Stimulated activated CD8-positive, alpha-beta memory T cell treated with anti-CD3 and anti-CD28 coated beads, Interleukin-4, amount 100 ng/mL, for 24 hours (primary cell): ENCODE data around the gene FTH1.
"Not testable (repeated sequence)": the region's sequence is repeated elsewhere in the genome, so short reads cannot be mapped to it uniquely, and the experiment has no call there.

Experiments
- DNase-seq: peaks from one replicate; pipeline ENCODE4 v3.0.0-alpha.2; 2020; ENCODE audit warnings: low read depth

The FTH1 gene

DNA sequence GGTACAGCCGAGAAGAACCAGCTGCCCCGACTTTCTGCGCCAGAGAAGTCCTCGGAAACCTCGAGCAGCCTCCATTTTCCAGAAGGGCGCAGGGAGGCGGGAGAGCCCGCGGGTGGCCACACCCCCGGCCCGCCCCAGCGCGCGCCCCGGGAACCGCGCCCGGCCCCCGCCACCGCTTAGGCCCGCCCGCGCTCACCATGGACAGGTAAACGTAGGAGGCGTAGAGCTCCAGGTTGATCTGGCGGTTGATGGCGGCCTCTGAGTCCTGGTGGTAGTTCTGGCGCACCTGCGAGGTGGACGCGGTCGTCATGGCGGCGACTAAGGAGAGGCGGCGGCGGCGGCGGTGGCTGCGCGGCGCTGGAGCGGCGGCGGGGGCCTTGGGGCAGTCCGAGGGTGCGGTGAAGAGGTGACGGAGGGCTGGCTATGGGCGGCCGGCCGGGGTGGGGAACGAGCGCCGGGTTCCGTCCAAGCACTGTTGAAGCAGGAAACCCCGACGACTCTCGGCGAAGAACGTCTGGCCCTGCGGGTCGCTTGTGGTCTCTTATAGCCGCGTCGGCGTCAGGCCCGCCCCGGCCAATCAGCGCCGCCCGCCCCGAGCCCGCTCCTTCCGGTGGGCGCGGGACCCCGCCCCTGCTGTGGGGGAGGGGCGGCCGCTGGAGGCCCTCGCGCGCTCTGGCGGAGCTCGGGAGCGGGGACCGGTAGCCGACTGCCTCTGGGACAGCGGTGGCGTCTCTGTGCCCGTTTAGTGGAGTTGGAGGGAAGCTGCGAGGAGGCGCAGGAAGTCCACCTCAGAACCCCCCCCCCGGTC is at the start of gene FTH1:
TSS of gene FTH1 (minus strand) at position 519 of the 808 bp plus-strand sequence. CDS start at position 310, 209 bp downstream.
- peak; percentile 79 for DNase-seq

- DNase-seq = no peak
Observed at GRCh38 chr11:62015615-62016014, 48.2 kb upstream of the FTH1 start.

DNA sequence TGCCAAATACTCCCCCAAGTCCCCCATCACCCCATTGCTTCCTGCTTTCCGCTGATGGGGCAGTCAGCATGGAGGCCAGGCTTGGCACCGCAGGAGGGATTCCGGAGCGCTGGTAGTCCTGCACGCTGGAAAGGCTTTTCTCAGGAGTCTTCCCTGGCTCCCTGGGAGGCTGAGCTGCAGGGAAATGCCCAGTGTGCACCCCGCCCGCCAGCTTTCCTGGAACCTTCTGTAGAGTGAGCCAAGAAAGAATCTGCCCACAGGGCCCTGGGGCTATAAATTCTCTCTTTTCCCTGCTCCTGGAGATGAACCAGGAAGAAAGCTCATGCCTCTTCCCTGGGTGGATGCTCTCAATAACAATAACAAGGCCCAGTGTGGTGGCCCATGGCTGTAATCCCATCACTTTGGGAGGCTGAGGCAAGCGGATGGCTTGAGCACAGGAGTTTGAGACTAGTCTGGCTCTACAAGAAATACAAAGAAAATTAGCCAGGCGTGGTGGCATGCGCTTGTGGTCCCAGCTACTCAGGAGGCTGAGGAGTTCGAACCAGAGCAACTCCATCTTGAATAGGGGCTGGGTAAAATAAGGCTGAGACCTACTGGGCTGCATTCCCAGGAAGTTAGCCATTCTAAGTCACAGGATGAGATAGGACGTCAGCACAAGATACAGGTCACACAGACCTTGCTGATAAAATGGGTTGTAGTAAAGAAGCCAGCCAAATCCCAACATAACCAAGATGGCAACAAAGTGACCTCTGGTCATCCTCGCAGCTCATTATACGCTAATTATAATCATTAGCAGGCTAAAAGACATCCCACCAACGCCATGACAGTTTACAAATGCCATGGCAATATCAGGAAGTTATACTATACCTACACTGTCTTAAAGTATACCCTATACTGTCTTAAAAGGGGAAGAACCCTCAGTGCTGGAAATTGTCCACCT is 46.4 kb upstream of the FTH1 start:
- no peak for DNase-seq

GRCh38 chr11:62012832-62013461 is 45.5 kb upstream of the FTH1 start:
- no peak for DNase-seq

- DNase-seq = no peak
Observed at GRCh38 chr11:62012451-62012831, 45.0 kb upstream of the FTH1 start.

DNA sequence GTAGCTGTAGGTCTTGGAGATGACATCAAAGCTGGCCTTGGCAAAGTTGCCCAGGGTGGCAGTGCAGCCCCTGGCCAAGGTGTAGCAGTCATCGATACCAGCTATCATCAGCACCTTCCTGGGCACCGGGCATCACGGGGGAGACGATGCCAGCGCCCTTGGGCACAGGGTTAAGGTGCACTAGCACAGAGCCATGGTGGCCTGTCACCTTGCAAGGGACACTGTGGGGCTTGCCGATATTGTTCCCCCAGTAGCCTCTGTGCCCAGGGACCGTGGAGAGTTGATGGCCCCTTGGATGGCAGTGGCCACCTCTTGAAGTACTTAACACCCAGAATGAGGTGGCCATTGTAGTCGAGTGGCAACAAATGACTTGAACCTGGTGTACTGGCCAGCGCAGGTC is 44.4 kb upstream of the FTH1 start:
- DNase-seq = no peak

DNA sequence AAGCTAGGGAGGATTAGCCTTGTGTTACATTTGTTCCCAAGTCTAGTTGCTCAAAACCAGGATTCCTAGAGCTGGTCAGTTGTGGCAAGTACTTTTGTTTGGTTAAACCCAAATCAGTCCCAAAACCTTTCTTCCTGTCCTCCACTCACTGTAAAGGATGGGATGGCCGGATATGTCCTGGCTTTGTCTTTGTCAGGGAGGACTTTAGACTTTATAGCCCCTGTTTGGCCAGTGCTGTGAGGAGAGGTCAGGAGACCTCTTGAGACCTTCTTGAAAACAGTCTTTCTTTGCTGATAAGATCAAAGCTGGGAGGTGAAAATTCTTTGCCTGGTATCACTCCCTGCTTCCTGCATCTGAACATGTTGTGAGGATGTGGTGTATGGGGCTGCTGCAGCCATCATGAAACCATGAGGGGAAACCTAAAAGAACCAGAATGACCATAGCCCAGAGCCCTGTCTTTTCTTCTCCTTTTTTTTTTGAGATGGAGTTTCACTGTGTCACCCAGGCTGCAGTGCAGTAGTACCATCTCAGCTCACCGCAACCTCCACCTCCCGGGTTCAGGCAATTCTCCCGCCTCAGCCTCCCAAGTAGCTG is 43.6 kb upstream of the FTH1 start:
- DNase-seq = no peak

DNA sequence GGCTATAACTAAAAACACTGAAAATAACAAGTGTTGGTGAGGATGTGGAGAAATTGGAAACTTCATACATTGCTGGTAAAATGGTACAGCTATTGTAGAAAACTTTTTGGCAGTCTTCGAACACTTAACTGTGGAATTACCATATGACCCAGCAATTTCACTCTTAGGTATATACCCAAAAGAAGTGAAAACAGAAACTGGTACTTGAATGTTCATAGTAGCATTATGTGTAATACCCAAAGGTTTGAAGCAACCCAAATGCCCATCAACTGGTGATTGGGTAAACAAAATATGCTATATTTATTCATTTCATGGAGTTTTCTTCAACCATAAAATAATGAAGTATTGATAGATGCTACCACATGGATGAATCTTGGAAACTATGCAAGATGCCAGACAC is 40.8 kb upstream of the FTH1 start:
- DNase-seq = no peak

- DNase-seq = no peak
Observed at GRCh38 chr11:62004473-62004872, 37.0 kb upstream of the FTH1 start.

DNA sequence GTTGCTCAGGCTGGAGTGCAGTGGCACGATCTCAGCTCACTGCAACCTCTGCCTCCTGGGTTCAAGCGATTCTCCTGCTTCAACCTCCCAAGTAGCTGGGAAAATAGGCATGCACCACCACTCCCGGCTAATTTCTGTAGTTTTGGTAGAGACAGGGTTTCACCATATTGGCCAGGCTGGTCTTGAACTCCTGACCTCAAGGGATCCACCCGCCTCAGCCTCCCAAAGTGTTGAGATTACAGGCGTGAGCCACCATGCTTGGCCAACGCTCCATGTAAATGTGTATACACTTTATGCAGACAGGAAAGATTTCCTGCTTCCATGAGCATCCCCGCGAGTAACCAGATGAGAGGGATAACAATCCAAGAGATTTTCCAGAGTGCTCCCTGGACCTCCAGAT is 34.8 kb upstream of the FTH1 start:
- DNase-seq = not testable (repeated sequence)

DNA sequence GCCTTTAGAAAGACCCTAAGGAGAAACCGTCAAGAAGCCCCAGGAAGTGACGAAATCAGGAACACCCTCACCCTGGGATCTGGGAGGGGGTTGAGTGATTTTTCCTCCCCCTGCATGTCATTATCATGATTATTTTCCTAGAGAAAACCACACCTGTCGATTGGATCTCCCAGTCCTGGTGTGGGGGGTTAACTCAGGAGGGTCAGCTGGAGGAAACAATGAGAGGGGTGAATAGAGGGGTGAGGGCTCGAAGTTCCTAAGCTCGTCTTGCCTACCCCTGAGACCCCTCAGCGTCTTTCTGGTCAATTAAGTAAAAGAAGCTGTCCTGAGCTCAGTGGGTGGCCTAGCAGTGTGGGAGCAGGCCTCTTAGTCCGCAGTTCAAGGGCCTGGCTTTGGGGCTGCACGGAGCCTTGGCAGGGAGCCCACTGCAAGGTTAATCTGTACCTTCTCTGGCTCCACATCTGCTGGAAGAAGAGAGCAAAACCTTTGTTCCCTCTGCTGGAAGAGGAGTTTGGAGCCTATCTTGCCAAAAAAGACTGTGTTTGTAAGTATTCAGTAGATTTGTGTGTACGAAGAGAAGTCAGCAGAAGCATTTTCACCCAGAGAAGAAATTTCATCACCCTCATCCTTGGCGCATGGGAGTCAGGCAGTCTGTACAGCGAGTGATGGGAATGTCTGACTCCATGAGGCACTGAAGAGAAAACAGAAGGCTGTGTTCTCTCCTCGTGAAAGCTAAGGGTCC is 34.2 kb upstream of the FTH1 start:
- DNase-seq = no peak

DNA sequence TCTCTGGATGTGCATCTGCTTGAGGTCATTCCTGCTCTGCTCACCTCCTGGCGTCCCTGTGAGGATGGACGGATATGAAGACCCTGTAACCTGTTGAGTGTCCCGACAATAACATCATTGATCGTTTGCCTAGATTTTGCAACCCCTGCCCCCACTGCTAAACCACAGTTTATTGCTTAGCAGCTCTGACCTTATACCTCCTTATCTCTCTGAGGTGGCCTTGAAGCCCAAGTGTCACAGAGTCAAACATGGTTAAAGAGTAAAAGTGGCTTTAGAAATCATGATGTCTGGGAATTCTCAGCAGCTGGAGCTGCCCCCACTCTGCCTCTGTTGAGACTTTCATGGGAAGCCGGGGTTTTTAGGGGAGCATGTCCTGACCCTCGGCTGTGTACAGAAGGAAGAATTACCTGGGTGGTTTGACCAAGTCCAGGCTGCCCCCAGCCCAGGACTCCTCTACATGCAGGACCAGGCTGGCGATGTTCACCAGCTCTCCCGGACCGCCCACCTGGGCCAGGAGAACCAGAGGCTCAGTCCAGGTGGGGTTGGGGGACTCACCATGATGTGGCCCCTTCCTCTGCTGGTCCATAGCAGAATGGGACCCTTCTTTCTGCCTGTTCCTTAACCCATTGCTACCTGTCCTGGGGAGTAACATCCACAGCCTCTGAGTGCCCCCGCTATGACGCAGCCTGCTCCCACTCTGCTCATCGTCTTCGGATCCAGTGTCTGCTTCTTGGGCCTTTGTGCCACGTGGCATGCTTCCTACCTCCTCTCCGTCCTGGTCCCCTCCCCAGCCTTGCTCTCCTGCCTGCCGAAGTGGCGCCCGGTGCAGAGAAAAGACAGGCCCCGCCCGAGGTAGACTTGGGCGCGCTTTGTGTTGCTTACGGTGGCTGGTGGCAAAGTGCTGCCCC is 33.4 kb upstream of the FTH1 start:
- no peak for DNase-seq

DNA sequence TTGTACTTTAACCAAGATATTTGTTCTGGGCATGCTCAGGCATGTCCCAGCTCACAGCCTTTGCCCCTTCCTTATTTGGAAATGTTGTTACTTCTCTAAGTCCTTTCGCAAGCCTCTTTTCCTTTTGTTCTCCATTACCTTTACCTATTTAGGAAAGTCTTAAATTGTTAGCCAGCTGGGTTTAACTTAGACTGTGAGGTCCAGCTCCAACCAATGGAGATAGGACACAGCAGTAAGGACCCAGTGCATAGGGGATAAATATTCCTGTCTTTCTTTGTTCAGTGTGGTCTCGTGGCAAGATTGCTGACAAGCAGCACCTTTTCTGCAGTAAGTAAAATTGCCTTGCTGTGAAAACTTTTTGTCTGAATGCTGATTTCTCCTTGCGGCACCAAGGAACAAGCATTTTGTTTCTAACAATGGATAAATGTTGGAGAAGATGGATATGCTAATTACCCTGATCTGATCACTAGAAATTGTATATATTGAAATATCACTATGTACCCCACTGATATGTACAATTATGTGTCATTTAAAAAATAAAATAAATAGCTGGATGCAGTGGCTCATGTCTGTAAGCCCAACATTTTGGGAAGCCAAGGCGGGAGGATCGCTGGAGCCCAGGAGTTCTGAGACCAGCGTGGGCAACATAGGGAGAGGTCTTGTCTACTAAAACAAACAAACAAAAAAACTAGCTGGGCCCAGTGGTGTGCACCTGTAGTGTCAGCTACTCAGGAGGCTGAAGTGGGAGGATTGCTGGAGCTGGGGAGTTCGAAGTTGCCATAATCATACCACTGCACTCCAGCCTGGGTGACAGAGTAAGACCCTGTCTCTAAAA is 31.9 kb upstream of the FTH1 start:
- no peak for DNase-seq

DNA sequence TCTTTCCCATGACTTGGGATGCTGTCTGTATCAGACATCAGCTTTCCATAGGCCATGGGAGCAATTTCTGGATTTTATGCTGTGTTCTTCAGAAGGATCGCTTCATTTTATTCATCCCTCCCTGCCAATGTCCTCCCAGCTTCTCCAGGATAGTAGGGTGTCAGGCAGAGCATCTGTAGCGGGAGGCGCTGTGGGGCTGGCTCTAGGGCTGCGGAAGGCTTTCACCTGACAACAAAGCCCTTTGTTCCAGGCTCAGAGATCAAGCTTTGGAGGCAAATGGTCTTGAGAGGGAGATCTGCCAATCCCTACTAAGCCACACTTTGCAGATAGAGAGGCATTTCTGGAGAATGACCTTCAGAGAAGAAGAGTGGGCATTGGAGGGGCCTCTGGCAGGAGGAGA is 29.5 kb upstream of the FTH1 start:
- DNase-seq = no peak

DNA sequence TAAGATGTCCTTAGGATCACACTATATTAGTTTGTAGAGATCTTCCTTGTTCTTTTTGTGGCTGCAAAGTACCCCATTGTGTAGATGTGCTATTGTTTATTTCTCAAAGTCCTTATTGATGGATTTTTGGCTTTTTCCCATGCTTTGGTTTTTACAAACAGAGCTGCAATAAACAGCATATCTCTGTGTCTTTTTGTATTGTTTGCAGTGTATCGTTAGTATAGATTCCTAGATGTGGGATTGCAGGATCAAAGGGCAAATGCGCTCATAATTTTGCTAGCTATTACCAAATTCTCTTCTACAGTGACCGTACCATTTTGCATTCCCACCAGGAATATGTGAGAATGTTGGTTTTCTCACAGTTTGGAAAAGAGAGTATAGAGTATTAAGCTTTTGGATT is 27.5 kb upstream of the FTH1 start:
- no peak for DNase-seq

DNA sequence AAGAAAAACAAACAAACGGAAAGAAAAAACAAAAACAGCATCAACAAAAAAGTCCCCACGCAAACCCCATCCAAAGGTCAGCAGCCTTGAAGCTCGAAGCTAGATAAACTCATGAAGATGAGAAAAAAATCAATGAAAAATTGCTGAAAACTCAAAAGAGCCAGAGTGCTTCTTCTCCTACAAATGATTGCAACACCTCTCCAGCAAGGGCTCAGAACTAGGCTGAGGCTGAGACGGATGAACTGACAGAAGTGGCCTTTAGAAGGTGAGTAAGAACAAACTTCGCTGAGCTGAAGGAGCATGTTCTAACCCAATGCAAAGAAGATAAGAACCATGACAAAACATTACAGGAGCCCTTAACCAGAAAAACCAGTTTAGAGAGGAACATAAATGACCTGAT is 18.4 kb upstream of the FTH1 start:
- no peak for DNase-seq

DNA sequence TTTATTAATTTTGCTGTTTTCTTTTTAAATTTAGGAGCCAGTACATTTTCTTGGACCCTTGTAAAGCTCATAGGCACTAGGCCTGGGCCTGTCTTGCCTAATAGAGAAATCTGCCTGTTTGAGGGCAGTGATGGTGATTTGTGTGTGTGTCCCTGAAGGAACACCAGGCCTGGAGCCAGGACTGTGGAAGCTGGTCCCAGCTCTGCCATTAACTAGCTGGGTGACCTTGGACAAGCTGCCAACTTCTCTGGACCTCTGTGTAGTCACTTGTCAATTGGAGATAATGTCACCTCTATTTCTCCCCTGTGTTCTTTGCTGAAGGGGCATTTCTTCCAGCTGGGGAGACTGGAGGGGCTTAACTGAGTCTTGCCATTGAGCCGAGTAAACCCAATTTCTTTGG is 16.0 kb upstream of the FTH1 start:
- DNase-seq = no peak

DNA sequence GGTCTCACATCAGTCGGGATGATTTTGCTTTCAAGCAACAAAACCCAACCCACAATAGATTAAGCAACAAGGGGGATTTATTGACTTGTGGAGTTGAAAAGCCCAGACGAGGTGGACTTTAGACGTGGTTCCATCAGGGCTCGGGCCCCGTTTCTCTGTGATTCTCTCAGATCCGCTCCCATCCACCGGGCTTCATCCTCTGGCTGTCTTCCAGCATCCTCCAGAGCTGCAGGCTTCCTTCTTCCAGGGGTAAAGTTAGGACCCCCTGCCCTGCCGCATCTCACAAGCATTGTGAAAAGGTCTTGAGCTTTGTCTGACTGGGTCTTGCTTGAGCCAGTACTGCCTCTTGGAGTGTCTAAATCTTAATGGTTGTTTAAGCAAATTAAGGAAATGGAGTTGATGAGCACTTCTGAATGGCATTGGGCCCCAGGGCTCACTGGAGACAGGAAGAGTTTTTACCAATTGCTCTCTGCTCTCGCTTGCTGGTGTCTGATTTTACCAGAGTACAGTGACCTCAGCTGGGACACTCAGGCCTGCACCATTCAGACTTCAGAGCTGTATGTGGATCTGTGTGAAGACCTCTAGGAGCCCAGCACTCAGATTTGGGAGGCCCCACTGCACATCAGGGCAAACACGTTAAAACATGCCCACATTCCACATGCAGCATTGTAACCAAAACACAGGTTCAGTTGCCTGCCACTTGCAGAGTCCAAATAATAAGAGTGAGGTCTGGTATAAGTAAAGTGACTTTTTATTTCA is 13.5 kb upstream of the FTH1 start:
- no peak for DNase-seq
